ENCODE data around the gene GRPEL2.

- TF ChIP-seq EZH2 (IDR thresholded peaks at IDR 0.05) (no peak), CTCF (IDR thresholded peaks at IDR 0.05) (no peak), EZH2phosphoT487 (IDR thresholded peaks at IDR 0.05) (no peak)
These were observed 37.4 kb downstream of the GRPEL2 start for GRCh38 chr5:149382517-149383220.

All from neural progenitor cell (in vitro differentiated cells).